ENCODE results near the gene C16orf95.

DNA sequence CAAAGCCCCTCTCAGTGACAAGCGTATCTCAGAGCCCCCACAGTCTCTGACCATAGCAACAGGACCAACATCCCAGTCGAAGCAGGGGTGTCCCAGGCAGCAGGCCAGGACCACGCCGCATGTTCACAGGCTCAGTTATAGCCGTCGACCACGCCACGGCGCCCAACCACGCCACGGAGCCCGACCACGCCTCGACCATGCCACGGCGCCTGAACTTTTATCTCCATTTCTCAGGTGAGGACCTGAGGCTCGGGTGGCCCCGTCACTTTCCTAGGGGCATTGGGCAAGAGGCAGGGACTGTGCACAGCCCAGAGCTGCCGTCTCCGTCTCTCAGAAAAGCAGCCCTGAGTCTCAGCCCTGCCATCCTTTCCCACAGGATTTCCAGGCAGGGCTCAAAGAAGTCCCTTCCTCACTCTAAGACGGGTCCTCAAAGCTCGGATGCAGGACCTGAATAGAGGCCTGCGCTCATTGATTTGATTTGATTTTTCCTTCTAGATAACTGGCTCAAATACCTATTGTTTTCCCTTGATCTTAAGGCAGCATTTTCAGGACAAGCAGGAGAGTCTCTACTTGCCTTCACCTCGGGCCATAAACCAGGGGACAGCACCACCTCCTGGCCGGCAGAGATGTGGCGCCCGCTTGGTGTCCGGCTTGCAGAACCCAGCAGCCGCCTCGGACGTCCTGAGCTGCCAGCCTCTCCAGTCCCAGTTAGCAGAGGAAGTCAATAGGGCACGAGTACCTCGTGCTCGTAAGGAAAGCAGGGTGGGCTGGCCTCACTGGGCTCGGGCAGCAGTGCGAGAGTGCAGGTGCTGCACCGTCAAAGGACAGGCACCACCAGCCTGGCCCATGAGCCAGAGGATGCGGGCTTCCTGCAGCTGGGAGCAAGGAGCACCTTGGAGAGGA is 38.8 kb downstream of the C16orf95 start:
- TF ChIP-seq ELF4 (IDR thresholded peaks at IDR 0.05) (no peak), SUZ12 (IDR thresholded peaks at IDR 0.05) (no peak), HDGF (IDR thresholded peaks at IDR 0.05; ENCODE audit: borderline replicate concordance) (no peak), ZNF384 (IDR thresholded peaks at IDR 0.05) (no peak), FOXA1 (IDR thresholded peaks at IDR 0.05) (no peak), TARDBP (IDR thresholded peaks at IDR 0.05) (no peak), L3MBTL2 (conservative IDR thresholded peaks at IDR 0.05) (no peak), LEF1 (IDR thresholded peaks at IDR 0.05; ENCODE audit: borderline replicate concordance) (no peak), FOXM1 (IDR thresholded peaks at IDR 0.05; ENCODE audit: borderline replicate concordance) (no peak), SP1 (IDR thresholded peaks at IDR 0.05) (no peak), BHLHE40 (IDR thresholded peaks at IDR 0.05; ENCODE audit: borderline replicate concordance) (no peak), ARNT (IDR thresholded peaks at IDR 0.05) (no peak), NFRKB (IDR thresholded peaks at IDR 0.05) (no peak)
- TF ChIP-seq, protein P1, sequence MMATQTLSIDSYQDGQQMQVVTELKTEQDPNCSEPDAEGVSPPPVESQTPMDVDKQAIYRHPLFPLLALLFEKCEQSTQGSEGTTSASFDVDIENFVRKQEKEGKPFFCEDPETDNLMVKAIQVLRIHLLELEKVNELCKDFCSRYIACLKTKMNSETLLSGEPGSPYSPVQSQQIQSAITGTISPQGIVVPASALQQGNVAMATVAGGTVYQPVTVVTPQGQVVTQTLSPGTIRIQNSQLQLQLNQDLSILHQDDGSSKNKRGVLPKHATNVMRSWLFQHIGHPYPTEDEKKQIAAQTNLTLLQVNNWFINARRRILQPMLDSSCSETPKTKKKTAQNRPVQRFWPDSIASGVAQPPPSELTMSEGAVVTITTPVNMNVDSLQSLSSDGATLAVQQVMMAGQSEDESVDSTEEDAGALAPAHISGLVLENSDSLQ (IDR thresholded peaks at IDR 0.05): no peak

All from HEK293T (cell line).